RWPE2 (cell line): ENCODE results near the gene CAP1.
A peak's percentile ranks its signal among the peaks of the same experiment; 100 is the strongest.

Source experiments
- ATAC-seq: fragments of 200-7000 bp; cut with Tn5 transposase; 3 replicates; pipeline ENCODE4 v1.9.1; 2021; ENCODE audit warnings: low read depth
- DNase-seq: peaks from one replicate; pipeline ENCODE4 v3.0.0-alpha.2; 2020; ENCODE audit warnings: low spot score
- H3K27ac ChIP-seq: fragments of 450-650 bp; 2 replicates; pipeline ENCODE4 v1.5.1; 2017; ENCODE audit warnings: mild to moderate bottlenecking; ENCODE audit not compliant: poor library complexity, severe bottlenecking
- H3K27me3 ChIP-seq: fragments of 250-450 bp; sonication (Bioruptor Pico); 2 replicates; pipeline ENCODE4 v1.5.1; 2021; ENCODE audit warnings: mild to moderate bottlenecking, moderate library complexity; ENCODE audit not compliant: insufficient read depth, poor library complexity, severe bottlenecking
- H3K36me3 ChIP-seq: fragments of 250-450 bp; sonication (Bioruptor Pico); 2 replicates; pipeline ENCODE4 v1.5.1; 2020; ENCODE audit warnings: low read depth, mild to moderate bottlenecking, moderate library complexity
- H3K4me1 ChIP-seq: fragments of 250-450 bp; sonication (Bioruptor Pico); 2 replicates; pipeline ENCODE4 v1.5.1; 2021; ENCODE audit warnings: mild to moderate bottlenecking, moderate library complexity; ENCODE audit not compliant: insufficient read depth, poor library complexity, severe bottlenecking
- H3K4me3 ChIP-seq: fragments of 250-450 bp; sonication (Bioruptor Pico); 2 replicates; pipeline ENCODE4 v1.5.1; 2021; ENCODE audit warnings: mild to moderate bottlenecking, moderate library complexity; ENCODE audit not compliant: severe bottlenecking
- H3K9me3 ChIP-seq: fragments of 250-450 bp; sonication (Bioruptor Pico); 2 replicates; pipeline ENCODE4 v1.5.1; 2021; ENCODE audit warnings: mild to moderate bottlenecking, moderate library complexity; ENCODE audit not compliant: severe bottlenecking
- CTCF ChIP-seq: fragments of 450-650 bp; IDR thresholded peaks from one replicate; pipeline ENCODE4 v1.5.1; 2017; ENCODE audit warnings: mild to moderate bottlenecking, moderate library complexity; ENCODE audit not compliant: poor library complexity, severe bottlenecking

The CAP1 gene

GRCh38 chr1:40057310-40058030, 16.9 kb downstream of the CAP1 start:
- peaks cover 38% of the 10 kb centered on the region for H3K4me1 ChIP-seq
- TF ChIP-seq CTCF, result no peak
- DNase-seq (no peak), ATAC-seq (no peak)
- H3K27me3 ChIP-seq, result no peaks in the 10 kb centered on the region
- no peaks in the 10 kb centered on the region for H3K9me3 ChIP-seq
- peaks cover 76% of the 10 kb centered on the region for H3K36me3 ChIP-seq
- no peak overlapping the region for H3K4me3 ChIP-seq
- peak overlapping the region; percentile 81 for H3K27ac ChIP-seq

GRCh38 chr1:40058097-40058452, 17.5 kb downstream of the CAP1 start:
- ATAC-seq (no peak), DNase-seq (no peak)
- Histone ChIP-seq H3K4me1 (peaks cover 36% of the 10 kb centered on the region), H3K4me3 (no peak overlapping the region), H3K9me3 (no peaks in the 10 kb centered on the region), H3K27ac (peak overlapping the region; percentile 81), H3K36me3 (peaks cover 81% of the 10 kb centered on the region), H3K27me3 (no peaks in the 10 kb centered on the region)
- no peak for TF ChIP-seq CTCF

DNA sequence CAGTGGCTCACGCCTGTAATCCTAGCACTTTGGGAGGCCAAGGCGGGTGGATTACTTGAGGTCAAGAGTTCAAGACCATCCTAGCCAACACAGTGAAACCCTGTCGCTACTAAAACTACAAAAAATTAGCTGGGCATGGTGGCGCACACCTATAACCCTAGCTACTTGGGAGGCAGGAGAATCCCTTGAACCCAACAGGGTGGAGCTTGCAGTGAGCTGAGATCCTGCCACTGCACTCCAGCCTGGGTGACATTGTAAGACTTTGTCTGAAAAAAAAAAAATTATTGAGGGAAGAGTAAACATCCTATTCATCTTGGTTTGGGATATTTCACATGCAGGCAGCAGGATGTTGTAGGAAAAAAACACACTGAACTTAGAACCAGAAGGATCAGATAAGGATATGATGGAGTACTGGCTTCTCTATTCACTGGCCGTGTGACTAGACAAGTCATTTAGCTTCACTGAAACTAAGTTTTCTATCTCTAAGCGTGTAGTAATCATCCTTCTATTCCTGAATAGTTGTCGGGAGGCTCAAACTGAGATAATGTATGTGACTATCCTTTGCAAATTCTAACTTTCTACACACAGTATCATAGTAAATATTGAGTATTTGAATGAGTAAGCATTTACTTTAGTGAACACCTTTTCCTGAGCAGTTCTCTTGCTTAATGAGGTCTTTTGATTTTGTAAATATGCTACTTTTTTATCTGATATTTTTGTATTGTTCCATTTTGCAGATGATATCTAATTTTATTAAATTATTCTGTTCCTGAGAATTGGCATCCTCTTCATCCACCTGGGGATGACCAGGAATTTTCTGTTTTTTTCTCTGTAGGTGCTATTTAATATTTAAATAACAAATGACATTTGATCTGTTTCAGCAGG, 18.2 kb downstream of the CAP1 start:
- H3K4me1 ChIP-seq, result peaks cover 33% of the 10 kb centered on the region
- no peaks in the 10 kb centered on the region for H3K9me3 ChIP-seq
- DNase-seq (no peak), ATAC-seq (no peak)
- peak overlapping the region; percentile 81 for H3K27ac ChIP-seq
- H3K4me3 ChIP-seq, result no peak overlapping the region
- H3K36me3 ChIP-seq, result peaks cover 84% of the 10 kb centered on the region
- no peak for TF ChIP-seq CTCF
- no peaks in the 10 kb centered on the region for H3K27me3 ChIP-seq

- Histone ChIP-seq H3K4me1 (peaks cover 31% of the 10 kb centered on the region), H3K4me3 (no peak overlapping the region), H3K9me3 (no peaks in the 10 kb centered on the region), H3K27me3 (no peaks in the 10 kb centered on the region), H3K27ac (peak overlapping the region; percentile 81), H3K36me3 (peaks cover 84% of the 10 kb centered on the region)
- peak; percentile 11 for TF ChIP-seq CTCF
- DNase-seq (no peak), ATAC-seq (peak; percentile 84)
Observed at GRCh38 chr1:40059338-40059959, 18.9 kb downstream of the CAP1 start.
